Mucosa of gallbladder (tissue), 1 donor: ENCODE results near the gene STEAP1. TPM values are rescaled to one million over a fixed set of nuclear protein-coding genes. Genes with fewer than 3 reads are reported as not detected.
A peak's percentile ranks its signal among the peaks of the same experiment; 100 is the strongest.

Experiments used
- DNase-seq: peaks from one replicate; pipeline ENCODE4 v3.0.0-alpha.2; 2020; ENCODE audit warnings: low spot score
- total RNA-seq: library from RNA; stranded (reverse); gene quantifications from one replicate; pipeline ENCODE4 v1.2.1, GENCODE V29; 2021
- donor health status: DM: no; HTN: no; CAD: no.

STEAP1 gene
- total RNA-seq, 1 donor from 2014 or later, result 13.1 TPM

DNA sequence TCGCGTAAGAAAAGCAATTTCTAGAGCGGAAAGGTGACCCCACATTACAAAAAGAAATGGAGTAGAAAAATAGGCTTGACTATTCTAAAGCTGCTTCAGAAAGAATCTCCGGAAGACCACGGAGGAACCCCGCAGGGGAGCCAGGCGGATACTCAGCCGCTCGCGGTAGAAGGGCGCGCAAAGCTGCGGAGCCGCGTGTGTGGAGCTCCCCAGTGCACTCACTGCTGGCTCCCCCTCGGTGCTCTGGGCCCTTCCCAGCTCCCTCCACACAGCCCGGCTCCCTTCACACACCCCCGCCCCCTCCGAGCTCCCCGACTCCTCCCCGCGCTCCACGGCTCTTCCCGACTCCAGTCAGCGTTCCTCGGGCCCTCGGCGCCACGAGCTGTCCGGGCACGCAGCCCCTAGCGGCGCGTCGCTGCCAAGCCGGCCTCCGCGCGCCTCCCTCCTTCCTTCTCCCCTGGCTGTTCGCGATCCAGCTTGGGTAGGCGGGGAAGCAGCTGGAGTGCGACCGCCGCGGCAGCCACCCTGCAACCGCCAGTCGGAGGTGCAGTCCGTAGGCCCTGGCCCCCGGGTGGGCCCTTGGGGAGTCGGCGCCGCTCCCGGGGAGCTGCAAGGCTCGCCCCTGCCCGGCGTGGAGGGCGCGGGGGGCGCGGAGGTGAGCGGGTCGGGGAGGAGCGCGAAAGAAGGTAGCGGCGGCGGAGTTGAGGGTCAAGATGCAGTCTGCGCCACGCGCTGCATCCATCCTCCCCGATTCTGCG lies 57.3 kb downstream of the STEAP1 start, which contains the start of gene STEAP2:
Gene STEAP2 (plus strand): TSS at position 350 of the 758 bp plus-strand sequence. CDS start 13,343 bp downstream, outside the sequence.
- peak; percentile 88 for DNase-seq

DNA sequence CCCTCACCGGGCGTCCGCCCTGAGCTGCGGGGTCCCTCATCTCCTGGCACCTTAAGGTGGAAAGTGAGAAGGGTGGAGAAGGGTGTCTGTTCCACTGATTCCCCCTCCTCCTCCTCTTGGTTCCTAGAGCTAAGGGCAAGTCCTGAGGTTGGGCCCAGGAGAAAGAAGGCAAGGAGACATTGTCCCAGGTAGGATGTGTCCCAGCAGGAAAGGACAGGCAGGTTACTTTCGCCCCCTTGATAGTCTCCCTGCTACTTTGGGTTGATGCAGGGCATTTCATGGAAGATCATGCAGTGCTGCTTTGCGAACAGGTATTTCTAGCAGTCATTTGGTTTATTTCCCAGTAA lies 57.9 kb downstream of the STEAP1 start:
- no peak for DNase-seq

DNA sequence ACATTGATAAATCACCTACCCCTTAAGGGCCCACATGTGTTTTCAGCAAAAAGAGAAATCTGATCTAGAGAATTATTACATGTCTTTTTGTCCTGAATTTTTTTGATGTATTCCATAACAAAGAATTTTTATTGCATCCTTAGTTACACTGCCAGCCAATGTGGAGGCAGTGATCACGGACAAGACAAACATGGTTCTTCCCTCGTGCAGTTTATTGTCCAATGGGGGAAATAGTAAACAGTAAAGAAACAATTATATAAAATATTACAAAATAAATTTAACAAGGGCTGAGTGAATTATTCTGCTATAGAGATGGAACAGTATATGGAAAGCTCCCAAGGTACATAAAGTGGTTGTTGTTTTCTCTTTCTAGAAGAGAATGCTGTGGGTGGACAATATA lies 59.3 kb downstream of the STEAP1 start:
- DNase-seq, result no peak

Other genes starting within 250 kb of the STEAP1 start
- 29.9 TPM for gene STEAP2, start 57.3 kb downstream of the STEAP1 start, total RNA-seq
- 11.6 TPM for gene CFAP69, start 90.7 kb downstream of the STEAP1 start, total RNA-seq
- gene FAM237B, start 166.8 kb downstream of the STEAP1 start, total RNA-seq, result not detected
- 19.7 TPM for gene GTPBP10, start 192.2 kb downstream of the STEAP1 start, total RNA-seq
- 72.0 TPM for gene CLDN12, start 249.0 kb downstream of the STEAP1 start, total RNA-seq